ENCODE data around the gene CYLD.

- TF ChIP-seq EZH2 (IDR thresholded peaks at IDR 0.05; ENCODE audit: insufficient read depth, poor library complexity, severe bottlenecking), result no peak
- no peak for TF ChIP-seq EZH2phosphoT487 (IDR thresholded peaks at IDR 0.05; ENCODE audit: insufficient read depth, low read depth)
Observed at GRCh38 chr16:50740736-50741135, 1.1 kb upstream of the CYLD start.
